Trophoblast cell (in vitro differentiated cells and primary cell): ENCODE measurements around the gene EFCAB5.
"Not testable (repeated sequence)": the region's sequence is repeated elsewhere in the genome, so short reads cannot be mapped to it uniquely, and the experiment has no call there.

Experiments used
- DNase-seq, 2 donors: peaks; one replicate each; pipeline ENCODE4 v3.0.0-alpha.2; 2016
- H2AFZ ChIP-seq: 2 replicates; pipeline ENCODE4 v1.6.1; 2013; ENCODE audit warnings: low read length, moderate library complexity, mild to moderate bottlenecking; ENCODE audit not compliant: insufficient read depth, poor library complexity
- H2AK5ac ChIP-seq: 2 replicates; pipeline ENCODE4 v1.6.1; 2013; ENCODE audit warnings: mild to moderate bottlenecking, low read length
- H2BK120ac ChIP-seq: 2 replicates; pipeline ENCODE4 v1.6.1; 2013; ENCODE audit warnings: low read length, mild to moderate bottlenecking, moderate library complexity; ENCODE audit not compliant: insufficient read depth, poor library complexity
- H2BK12ac ChIP-seq: 2 replicates; pipeline ENCODE4 v1.6.1; 2013; ENCODE audit warnings: mild to moderate bottlenecking, low read length, moderate library complexity
- H2BK5ac ChIP-seq: 2 replicates; pipeline ENCODE4 v1.6.1; 2013; ENCODE audit warnings: low read length, low read depth, moderate library complexity, mild to moderate bottlenecking; ENCODE audit not compliant: poor library complexity
- H3K14ac ChIP-seq: 2 replicates; pipeline ENCODE4 v1.6.1; 2013; ENCODE audit warnings: mild to moderate bottlenecking, low read length
- H3K18ac ChIP-seq: 2 replicates; pipeline ENCODE4 v1.6.1; 2013; ENCODE audit warnings: mild to moderate bottlenecking, low read length
- H3K23ac ChIP-seq: 2 replicates; pipeline ENCODE4 v1.6.1; 2013; ENCODE audit warnings: low read length
- H3K27ac ChIP-seq: 2 replicates; pipeline ENCODE4 v1.5.1; 2013; ENCODE audit warnings: low read depth, mild to moderate bottlenecking, inconsistent platforms, low read length, moderate library complexity
- H3K27me3 ChIP-seq: 2 replicates; pipeline ENCODE4 v1.6.1; 2013; ENCODE audit warnings: inconsistent platforms, mild to moderate bottlenecking, low read length, moderate library complexity; ENCODE audit not compliant: insufficient read depth
- H3K36me3 ChIP-seq, 2 experiments: 1 replicate in 1 of 2; 2 replicates in 1 of 2; pipeline ENCODE4 v1.6.1; 2013; ENCODE audit warnings: low read length in 2 of 2, mild to moderate bottlenecking in 2 of 2, moderate library complexity in 1 of 2; ENCODE audit not compliant: insufficient read depth in 2 of 2, control insufficient read depth in 1 of 2
- H3K4ac ChIP-seq: 2 replicates; pipeline ENCODE4 v1.6.1; 2013; ENCODE audit warnings: low read depth, mild to moderate bottlenecking, low read length, moderate library complexity
- H3K4me1 ChIP-seq, 2 experiments: 1 replicate in 1 of 2; 2 replicates in 1 of 2; pipeline ENCODE4 v1.6.1; 2013; ENCODE audit warnings: low read length in 2 of 2, mild to moderate bottlenecking in 2 of 2, moderate library complexity in 1 of 2; ENCODE audit not compliant: insufficient read depth in 2 of 2, control insufficient read depth in 1 of 2
- H3K4me2 ChIP-seq: 2 replicates; pipeline ENCODE4 v1.6.1; 2013; ENCODE audit warnings: inconsistent platforms, mild to moderate bottlenecking, low read length, moderate library complexity
- H3K4me3 ChIP-seq: 2 replicates; pipeline ENCODE4 v1.5.1; 2013; ENCODE audit warnings: mild to moderate bottlenecking, low read depth, low read length, inconsistent platforms
- H3K79me1 ChIP-seq: one replicate; pipeline ENCODE4 v1.6.1; 2013; ENCODE audit warnings: low read length
- H3K79me2 ChIP-seq: 2 replicates; pipeline ENCODE4 v1.6.1; 2013; ENCODE audit warnings: low read length, mild to moderate bottlenecking; ENCODE audit not compliant: control insufficient read depth, insufficient read depth, poor library complexity
- H3K9ac ChIP-seq: 2 replicates; pipeline ENCODE4 v1.6.1; 2013; ENCODE audit warnings: mild to moderate bottlenecking, low read length
- H3K9me3 ChIP-seq: 2 replicates; pipeline ENCODE4 v1.6.1; 2013; ENCODE audit warnings: low read depth, mild to moderate bottlenecking, control low read depth, inconsistent platforms, low read length; ENCODE audit not compliant: insufficient read depth
- H4K12ac ChIP-seq: 2 replicates; pipeline ENCODE4 v1.6.1; 2013; ENCODE audit warnings: low read depth, mild to moderate bottlenecking, low read length, moderate library complexity
- H4K8ac ChIP-seq: 2 replicates; pipeline ENCODE4 v1.6.1; 2013; ENCODE audit warnings: low read depth, mild to moderate bottlenecking, low read length, moderate library complexity
- H4K91ac ChIP-seq: one replicate; pipeline ENCODE4 v1.6.1; 2013; ENCODE audit warnings: low read depth, mild to moderate bottlenecking, low read length, moderate library complexity
- WGBS: extraction: QIAGEN DNeasy Blood & Tissue Kit; methylation state at CpG from one replicate; pipeline ENCODE4 v1.1.7; 2013; ENCODE audit warnings: missing lambda C conversion rate; ENCODE audit not compliant: insufficient read length, insufficient coverage; ENCODE audit errors: extremely low coverage; 5-methylcytosine and 5-hydroxymethylcytosine counted together

The EFCAB5 gene

GRCh38 chr17:30005709-30006320 lies 64.4 kb downstream of the EFCAB5 start:
- Histone ChIP-seq H3K4me1 (peaks cover 0 to 5% of the 10 kb centered on the region in 2 experiments), H2AFZ (no peak overlapping the region), H3K36me3 (no peaks in the 10 kb centered on the region), H3K23ac (no peak overlapping the region), H3K18ac (no peak overlapping the region), H3K79me2 (no peaks in the 10 kb centered on the region), H3K27me3 (no peaks in the 10 kb centered on the region), H3K4me2 (peak overlapping the region; percentile 58), H4K12ac (no peak overlapping the region), H2BK12ac (peak overlapping the region; percentile 24), H3K79me1 (peaks cover 10% of the 10 kb centered on the region), H3K14ac (no peak overlapping the region), H3K9me3 (no peaks in the 10 kb centered on the region), H3K27ac (peak overlapping the region; percentile 79), H3K4ac (no peak overlapping the region), H2AK5ac (no peak overlapping the region), H4K91ac (no peak overlapping the region), H3K4me3 (no peak overlapping the region), H2BK5ac (peak overlapping the region; percentile 76), H2BK120ac (peak overlapping the region; percentile 80), H4K8ac (no peak overlapping the region), H3K9ac (no peak overlapping the region)
- DNase-seq = peak; percentile 57 to 87
- no CpG with 5 or more reads among the region's 8 CpGs for WGBS

- H2BK120ac ChIP-seq, H3K4me3 ChIP-seq, H2AFZ ChIP-seq, H2BK12ac ChIP-seq, H3K4me2 ChIP-seq, H2AK5ac ChIP-seq, H3K23ac ChIP-seq, DNase-seq, H3K9me3 ChIP-seq, H3K27me3 ChIP-seq, H3K79me2 ChIP-seq, H3K4me1 ChIP-seq, H2BK5ac ChIP-seq, H3K27ac ChIP-seq, H3K36me3 ChIP-seq, H3K18ac ChIP-seq, H4K12ac ChIP-seq, H4K8ac ChIP-seq, H3K9ac ChIP-seq, H3K14ac ChIP-seq, H3K4ac ChIP-seq, H3K79me1 ChIP-seq, H4K91ac ChIP-seq: not testable (repeated sequence)
- no CpG with 5 or more reads among the region's 10 CpGs for WGBS
Measured at GRCh38 chr17:30011934-30012333, 70.5 kb downstream of the EFCAB5 start.

DNA sequence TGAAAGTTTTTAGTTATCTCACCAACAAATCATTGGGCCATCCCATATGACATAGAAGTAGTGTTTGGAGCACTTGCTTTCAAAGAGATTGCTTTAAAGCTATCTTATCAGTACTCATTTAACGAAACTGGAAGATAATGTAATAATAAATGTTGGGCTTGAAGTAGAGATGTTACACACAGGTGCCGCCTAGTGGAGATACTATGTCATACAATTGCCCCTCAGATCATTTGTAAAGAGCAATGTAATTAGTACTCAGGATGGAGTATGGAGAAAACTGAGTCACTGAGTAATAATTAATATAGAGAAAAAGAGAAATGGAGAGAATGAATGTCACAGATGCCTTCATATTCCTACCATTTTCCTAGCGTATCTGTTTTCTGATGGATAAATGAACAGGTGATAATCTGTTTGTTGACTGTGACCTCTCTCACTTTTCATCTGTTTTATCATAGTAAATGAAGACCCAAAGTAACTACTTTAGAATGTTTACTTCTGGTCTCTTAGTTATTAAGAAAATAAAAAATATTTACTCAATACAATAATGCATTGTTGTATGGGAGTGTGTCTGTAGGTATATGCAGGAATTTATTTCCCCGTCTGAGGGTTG lies 80.4 kb downstream of the EFCAB5 start:
- H3K27me3 ChIP-seq = no peaks in the 10 kb centered on the region
- H3K23ac ChIP-seq = no peak overlapping the region
- H4K91ac ChIP-seq = no peak overlapping the region
- no peaks in the 10 kb centered on the region for H3K36me3 ChIP-seq
- no CpG with 5 or more reads among the region's 4 CpGs for WGBS
- no peak overlapping the region for H3K14ac ChIP-seq
- no peak overlapping the region for H3K18ac ChIP-seq
- no peak overlapping the region for H2BK5ac ChIP-seq
- H2AK5ac ChIP-seq = no peak overlapping the region
- H3K4ac ChIP-seq = no peak overlapping the region
- no peak overlapping the region for H3K9ac ChIP-seq
- H3K4me3 ChIP-seq = no peak overlapping the region
- H4K12ac ChIP-seq = no peak overlapping the region
- no peak overlapping the region for H2BK120ac ChIP-seq
- no peak overlapping the region for H4K8ac ChIP-seq
- no peak overlapping the region for H3K27ac ChIP-seq
- no peaks in the 10 kb centered on the region for H3K79me1 ChIP-seq
- H3K4me1 ChIP-seq = no peaks in the 10 kb centered on the region
- H2AFZ ChIP-seq = no peak overlapping the region
- no peaks in the 10 kb centered on the region for H3K79me2 ChIP-seq
- peak; percentile 17 to 72 for DNase-seq
- no peak overlapping the region for H3K4me2 ChIP-seq
- no peaks in the 10 kb centered on the region for H3K9me3 ChIP-seq
- no peak overlapping the region for H2BK12ac ChIP-seq

DNA sequence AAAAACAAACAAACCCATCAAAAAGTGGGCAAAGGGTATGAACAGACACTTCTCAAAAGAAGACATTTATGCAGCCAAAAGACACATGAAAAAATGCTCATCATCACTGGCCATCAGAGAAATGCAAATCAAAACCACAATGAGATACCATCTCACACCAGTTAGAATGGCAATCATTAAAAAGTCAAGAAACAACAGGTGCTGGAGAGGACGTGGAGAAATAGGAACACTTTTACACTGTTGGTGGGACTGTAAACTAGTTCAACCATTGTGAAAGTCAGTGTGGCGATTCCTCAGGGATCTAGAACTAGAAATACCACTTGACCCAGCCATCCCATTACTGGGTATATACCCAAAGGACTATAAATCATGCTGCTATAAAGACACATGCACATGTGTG lies 83.9 kb downstream of the EFCAB5 start:
- H2AFZ ChIP-seq, H3K9ac ChIP-seq, H3K4me3 ChIP-seq, H4K8ac ChIP-seq, H4K91ac ChIP-seq, H3K79me2 ChIP-seq, H3K27ac ChIP-seq, H3K4me2 ChIP-seq, H3K4ac ChIP-seq, H3K27me3 ChIP-seq, H2AK5ac ChIP-seq, H3K36me3 ChIP-seq, H3K79me1 ChIP-seq, H2BK5ac ChIP-seq, H3K23ac ChIP-seq, H2BK120ac ChIP-seq, H3K9me3 ChIP-seq, H4K12ac ChIP-seq, H3K14ac ChIP-seq, DNase-seq, H3K4me1 ChIP-seq, H3K18ac ChIP-seq, H2BK12ac ChIP-seq: not testable (repeated sequence)
- WGBS = no CpG with 5 or more reads among the region's 2 CpGs
